ENCODE results near the gene C1GALT1. TPM values are rescaled to one million over a fixed set of nuclear protein-coding genes. Genes with fewer than 3 reads are reported as not detected.

The C1GALT1 gene
- total RNA-seq, 1 donor from 2014 or later, result 8.4 TPM

DNA sequence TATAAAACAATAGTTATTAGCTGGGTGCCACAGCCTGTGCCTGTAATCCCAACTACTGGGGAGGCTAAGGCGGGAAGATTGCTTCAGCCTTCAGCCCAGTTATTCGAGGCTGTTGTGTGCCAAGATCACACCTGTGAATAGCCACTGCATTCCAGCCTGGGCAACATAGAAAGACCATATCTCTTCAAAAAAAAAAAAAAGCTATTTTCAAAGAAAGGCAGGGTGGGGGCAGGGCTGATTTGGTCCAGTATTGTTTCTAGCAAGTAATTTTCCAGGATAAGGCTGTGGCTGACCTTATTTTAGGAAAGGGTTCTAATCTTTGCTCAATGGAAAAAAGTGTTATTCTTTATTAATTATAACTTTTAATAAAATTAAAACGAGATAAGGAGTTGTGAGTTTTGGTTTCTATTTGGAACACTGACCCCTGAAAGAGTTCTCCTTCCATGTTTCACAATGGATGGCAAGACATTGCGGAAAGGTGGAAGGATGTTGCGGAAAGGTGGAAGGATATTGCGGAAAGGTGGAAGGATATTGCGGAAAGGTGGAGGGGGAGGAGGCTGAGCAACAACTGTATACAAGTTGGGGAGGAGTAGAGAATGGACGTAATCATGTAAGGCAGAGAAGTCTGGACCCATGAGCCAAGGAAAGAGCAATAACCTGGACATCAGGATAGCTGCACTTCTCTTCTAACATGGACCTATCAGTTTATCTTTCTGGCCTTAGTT is 1.5 kb upstream of the C1GALT1 start:
- no peaks in the 10 kb centered on the region for H3K9me3 ChIP-seq (ENCODE audit: control insufficient read depth in 3 of 3, low read length in 3 of 3)
- peak overlapping the region in 1 of 3 donors; percentile 89 for H3K9ac ChIP-seq (ENCODE audit: low read depth in 1 of 3, low read length in 3 of 3)
- H3K4me3 ChIP-seq (ENCODE audit: low read length in 3 of 3), result peak overlapping the region; percentile 76 to 91 (median 86)
- no peaks in the 10 kb centered on the region for H3K27me3 ChIP-seq (ENCODE audit: control insufficient read depth in 3 of 3, insufficient read depth in 3 of 3, low read length in 3 of 3)
- no peaks in the 10 kb centered on the region for H3K36me3 ChIP-seq (ENCODE audit: control insufficient read depth in 3 of 3, insufficient read depth in 3 of 3, low read length in 3 of 3)
- peaks cover 6 to 17% (median 14%) of the 10 kb centered on the region in 3 donors for H3K4me1 ChIP-seq (ENCODE audit: control insufficient read depth in 3 of 3, insufficient read depth in 3 of 3, low read length in 3 of 3)
- peak overlapping the region; percentile 91 for H3K27ac ChIP-seq (ENCODE audit: low read depth, low read length)

DNA sequence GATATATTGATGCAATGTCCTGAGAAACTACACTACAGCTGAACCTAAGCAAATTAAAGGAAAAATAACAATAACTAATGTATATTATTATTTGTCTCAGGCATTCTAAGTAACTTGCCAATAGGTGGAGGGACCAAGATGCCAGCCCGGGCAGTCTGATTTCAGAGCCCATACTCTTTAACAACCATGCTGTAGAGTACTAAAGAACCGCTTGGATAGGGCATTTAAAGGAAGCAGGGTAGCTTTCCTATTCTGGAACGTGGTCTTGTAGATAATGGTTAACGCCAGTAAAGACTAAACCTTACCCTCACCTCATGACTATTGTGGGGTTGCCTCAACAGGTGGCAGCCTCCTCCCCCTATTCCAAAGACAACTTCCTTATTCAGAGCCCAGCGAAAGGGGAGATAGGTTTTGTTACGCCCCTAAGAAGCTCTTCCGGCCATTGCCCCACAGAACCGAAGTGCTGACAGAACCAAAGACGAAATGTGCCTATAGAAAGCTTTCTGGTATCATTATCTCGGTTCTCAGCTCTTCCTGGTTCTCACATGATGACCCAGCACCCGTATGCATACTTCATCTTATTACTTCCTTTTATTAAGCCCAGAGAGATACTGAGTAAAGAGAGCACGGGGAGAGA is 707 bp upstream of the C1GALT1 start:
- H3K9me3 ChIP-seq (ENCODE audit: control insufficient read depth in 3 of 3, low read length in 3 of 3), result no peaks in the 10 kb centered on the region
- H3K27ac ChIP-seq (ENCODE audit: low read depth, low read length), result peak overlapping the region; percentile 91

DNA sequence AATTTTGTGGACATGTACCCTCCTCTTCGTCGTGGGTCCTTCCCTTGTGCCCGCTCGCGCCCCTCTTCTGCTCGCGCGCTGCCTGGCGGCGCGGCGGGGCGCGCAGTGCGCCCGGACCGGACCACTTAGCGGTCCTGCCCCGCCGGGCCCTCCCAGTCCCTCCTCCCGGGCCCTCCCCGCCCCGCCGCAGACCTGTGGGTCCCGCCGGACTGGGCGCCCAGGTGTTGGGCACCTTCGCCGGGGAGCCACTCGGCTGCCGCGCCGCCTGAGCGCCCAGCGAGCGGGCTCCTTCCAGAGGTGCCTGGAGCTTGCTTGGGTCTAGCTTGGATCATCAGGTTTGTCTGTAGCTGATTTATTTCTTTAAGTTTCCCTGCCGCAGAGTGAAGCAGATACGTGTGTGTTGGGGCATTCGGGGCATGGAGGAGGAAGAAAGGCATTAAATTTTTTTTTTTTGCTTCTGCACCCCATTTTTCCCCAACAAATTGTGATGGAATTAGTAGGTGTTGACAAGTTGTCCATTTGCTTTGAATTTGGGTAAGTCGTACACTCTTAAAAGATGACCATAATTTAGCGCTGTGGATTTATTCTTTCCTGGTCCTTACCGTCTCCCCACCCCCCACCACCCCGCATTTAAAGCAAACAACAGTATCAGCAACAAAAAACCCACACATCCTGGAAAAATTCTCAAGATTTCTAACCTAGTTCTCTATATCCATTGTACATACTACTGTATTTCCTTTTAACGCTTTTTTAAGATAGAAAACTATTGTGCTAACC is 905 bp downstream of the C1GALT1 start:
- Histone ChIP-seq H3K27me3 (ENCODE audit: control insufficient read depth in 3 of 3, insufficient read depth in 3 of 3, low read length in 3 of 3) (no peaks in the 10 kb centered on the region), H3K36me3 (ENCODE audit: control insufficient read depth in 3 of 3, insufficient read depth in 3 of 3, low read length in 3 of 3) (no peaks in the 10 kb centered on the region), H3K4me3 (ENCODE audit: low read length in 3 of 3) (peak overlapping the region; percentile 76 to 87 (median 84)), H3K4me1 (ENCODE audit: control insufficient read depth in 3 of 3, insufficient read depth in 3 of 3, low read length in 3 of 3) (peaks cover 6 to 17% (median 14%) of the 10 kb centered on the region in 3 donors), H3K27ac (ENCODE audit: low read depth, low read length) (peak overlapping the region; percentile 91), H3K9me3 (ENCODE audit: control insufficient read depth in 3 of 3, low read length in 3 of 3) (no peaks in the 10 kb centered on the region), H3K9ac (ENCODE audit: low read depth in 1 of 3, low read length in 3 of 3) (peak overlapping the region; percentile 88 to 92 (median 89))

More for the DNA sequence above, 707 bp upstream of the C1GALT1 start:
- Histone ChIP-seq H3K4me1 (ENCODE audit: control insufficient read depth in 3 of 3, insufficient read depth in 3 of 3, low read length in 3 of 3) (peaks cover 6 to 17% (median 14%) of the 10 kb centered on the region in 3 donors), H3K9ac (ENCODE audit: low read depth in 1 of 3, low read length in 3 of 3) (peak overlapping the region; percentile 77 to 89 (median 79)), H3K4me3 (ENCODE audit: low read length in 3 of 3) (peak overlapping the region; percentile 76 to 91 (median 86)), H3K27me3 (ENCODE audit: control insufficient read depth in 3 of 3, insufficient read depth in 3 of 3, low read length in 3 of 3) (no peaks in the 10 kb centered on the region), H3K36me3 (ENCODE audit: control insufficient read depth in 3 of 3, insufficient read depth in 3 of 3, low read length in 3 of 3) (no peaks in the 10 kb centered on the region)

DNA sequence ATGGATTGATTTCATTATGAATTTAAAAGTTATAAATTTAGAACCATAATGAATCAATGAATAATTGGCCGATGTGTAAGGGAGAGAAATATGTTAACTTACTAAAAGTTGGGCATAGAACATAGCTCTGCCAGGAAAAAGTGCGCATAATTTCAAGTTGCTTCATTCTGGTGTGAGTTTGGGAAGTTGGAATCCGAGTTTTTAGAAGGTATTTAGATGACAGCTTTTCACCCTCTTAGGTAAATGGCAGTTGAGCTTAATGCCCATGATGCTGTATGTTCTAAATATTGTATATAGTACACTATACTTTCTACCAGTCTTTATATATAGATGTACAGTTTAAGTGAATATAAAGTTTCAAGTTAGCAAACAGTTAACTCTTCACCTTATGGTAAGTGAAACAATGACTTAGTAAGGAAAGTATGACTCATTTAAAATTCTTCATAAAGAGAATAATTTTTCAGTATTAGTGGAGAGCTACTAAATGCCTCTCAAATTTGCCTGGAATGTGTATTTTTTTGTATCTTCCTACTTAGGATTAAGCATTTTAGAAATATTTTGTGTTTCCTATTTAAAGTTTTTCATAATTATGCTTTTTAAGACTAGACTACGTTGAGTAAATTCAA is 1.6 kb downstream of the C1GALT1 start:
- Histone ChIP-seq H3K27me3 (ENCODE audit: control insufficient read depth in 3 of 3, insufficient read depth in 3 of 3, low read length in 3 of 3) (no peaks in the 10 kb centered on the region), H3K36me3 (ENCODE audit: control insufficient read depth in 3 of 3, insufficient read depth in 3 of 3, low read length in 3 of 3) (no peaks in the 10 kb centered on the region), H3K9ac (ENCODE audit: low read depth in 1 of 3, low read length in 3 of 3) (peak overlapping the region in 2 of 3 donors; percentile 88 to 89), H3K4me3 (ENCODE audit: low read length in 3 of 3) (peak overlapping the region in 1 of 3 donors; percentile 87), H3K9me3 (ENCODE audit: control insufficient read depth in 3 of 3, low read length in 3 of 3) (no peaks in the 10 kb centered on the region), H3K4me1 (ENCODE audit: control insufficient read depth in 3 of 3, insufficient read depth in 3 of 3, low read length in 3 of 3) (peaks cover 6 to 17% (median 14%) of the 10 kb centered on the region in 3 donors), H3K27ac (ENCODE audit: low read depth, low read length) (no peak overlapping the region)

DNA sequence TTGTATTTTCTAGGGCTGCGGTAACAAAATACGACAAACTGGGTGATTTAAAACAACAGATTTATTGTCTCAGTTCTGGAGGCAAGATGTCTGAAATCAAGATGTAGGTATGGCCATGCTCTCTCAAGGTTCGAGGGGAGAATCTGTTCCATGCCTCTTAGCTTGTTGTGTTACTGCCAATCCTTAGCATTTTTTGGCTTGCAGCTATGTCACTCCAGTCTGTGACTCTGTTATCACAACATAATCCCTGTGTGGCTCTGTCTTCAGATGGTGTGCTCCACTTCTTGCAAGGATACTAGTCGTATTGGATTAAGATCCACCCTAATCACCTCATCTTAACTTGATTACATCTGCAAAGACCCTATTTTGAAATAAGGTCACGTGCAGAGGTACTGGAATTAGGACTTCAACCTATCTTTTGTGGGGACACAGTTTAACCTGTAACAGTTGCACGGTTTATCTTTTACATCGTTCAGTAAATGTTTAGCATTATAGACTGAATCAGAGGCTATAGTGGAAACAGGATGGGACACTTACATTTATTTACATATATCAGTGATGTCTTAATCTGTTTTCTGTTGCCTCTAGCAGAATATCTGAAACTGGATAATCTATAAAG is 3.1 kb downstream of the C1GALT1 start:
- H3K9me3 ChIP-seq (ENCODE audit: control insufficient read depth in 3 of 3, low read length in 3 of 3), result no peaks in the 10 kb centered on the region
- no peaks in the 10 kb centered on the region for H3K27me3 ChIP-seq (ENCODE audit: control insufficient read depth in 3 of 3, insufficient read depth in 3 of 3, low read length in 3 of 3)
- H3K9ac ChIP-seq (ENCODE audit: low read depth in 1 of 3, low read length in 3 of 3), result no peak overlapping the region
- H3K27ac ChIP-seq (ENCODE audit: low read depth, low read length), result no peak overlapping the region
- H3K36me3 ChIP-seq (ENCODE audit: control insufficient read depth in 3 of 3, insufficient read depth in 3 of 3, low read length in 3 of 3), result no peaks in the 10 kb centered on the region
- peaks cover 6 to 21% (median 14%) of the 10 kb centered on the region in 3 donors for H3K4me1 ChIP-seq (ENCODE audit: control insufficient read depth in 3 of 3, insufficient read depth in 3 of 3, low read length in 3 of 3)
- no peak overlapping the region for H3K4me3 ChIP-seq (ENCODE audit: low read length in 3 of 3)

DNA sequence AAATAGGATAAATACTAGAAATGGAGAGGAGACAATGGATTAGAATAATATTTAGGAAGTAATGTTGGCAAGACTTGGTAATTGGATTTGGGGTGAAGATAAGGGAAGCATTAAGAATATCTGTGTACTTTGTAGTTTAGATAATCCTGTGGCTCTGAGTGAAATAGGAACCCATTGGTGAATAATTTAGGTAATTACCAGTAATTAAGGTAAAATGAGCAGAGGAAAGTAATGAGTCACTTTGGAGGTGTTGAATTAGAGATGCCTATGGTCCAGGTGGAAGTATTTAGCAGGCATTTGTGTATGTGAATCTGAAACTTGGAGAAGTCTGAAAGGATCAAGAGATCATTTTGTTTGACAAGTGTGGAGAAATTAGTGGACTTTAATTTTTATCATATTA is 5.7 kb downstream of the C1GALT1 start:
- Histone ChIP-seq H3K27me3 (ENCODE audit: control insufficient read depth in 3 of 3, insufficient read depth in 3 of 3, low read length in 3 of 3) (no peaks in the 10 kb centered on the region), H3K9me3 (ENCODE audit: control insufficient read depth in 3 of 3, low read length in 3 of 3) (no peaks in the 10 kb centered on the region), H3K4me3 (ENCODE audit: low read length in 3 of 3) (no peak overlapping the region), H3K9ac (ENCODE audit: low read depth in 1 of 3, low read length in 3 of 3) (no peak overlapping the region), H3K27ac (ENCODE audit: low read depth, low read length) (no peak overlapping the region), H3K4me1 (ENCODE audit: control insufficient read depth in 3 of 3, insufficient read depth in 3 of 3, low read length in 3 of 3) (peaks cover 6 to 14% (median 6%) of the 10 kb centered on the region in 3 donors), H3K36me3 (ENCODE audit: control insufficient read depth in 3 of 3, insufficient read depth in 3 of 3, low read length in 3 of 3) (no peaks in the 10 kb centered on the region)

DNA sequence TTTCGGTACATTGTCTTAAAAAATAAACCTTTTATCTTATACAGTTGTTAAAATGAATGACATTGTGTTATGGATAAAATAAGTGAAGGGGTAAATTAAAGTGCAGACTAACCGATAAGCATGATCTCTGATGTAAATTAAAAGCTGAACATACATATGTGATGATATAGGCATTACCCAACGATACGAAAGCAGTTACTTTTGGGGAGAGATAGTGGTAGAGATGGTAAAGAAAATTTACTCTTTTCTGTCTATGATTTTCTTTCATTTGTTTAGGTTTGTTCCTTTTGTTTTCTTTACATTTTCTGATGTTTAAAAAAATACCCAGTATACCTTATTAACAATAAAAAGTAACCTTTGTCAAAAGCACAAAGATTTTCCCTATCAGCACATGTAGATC is 6.4 kb downstream of the C1GALT1 start:
- Histone ChIP-seq H3K27me3 (ENCODE audit: control insufficient read depth in 3 of 3, insufficient read depth in 3 of 3, low read length in 3 of 3) (no peaks in the 10 kb centered on the region), H3K36me3 (ENCODE audit: control insufficient read depth in 3 of 3, insufficient read depth in 3 of 3, low read length in 3 of 3) (no peaks in the 10 kb centered on the region), H3K27ac (ENCODE audit: low read depth, low read length) (no peak overlapping the region), H3K4me3 (ENCODE audit: low read length in 3 of 3) (no peak overlapping the region), H3K9me3 (ENCODE audit: control insufficient read depth in 3 of 3, low read length in 3 of 3) (no peaks in the 10 kb centered on the region), H3K9ac (ENCODE audit: low read depth in 1 of 3, low read length in 3 of 3) (no peak overlapping the region), H3K4me1 (ENCODE audit: control insufficient read depth in 3 of 3, insufficient read depth in 3 of 3, low read length in 3 of 3) (peaks cover 6 to 8% (median 6%) of the 10 kb centered on the region in 3 donors)

DNA sequence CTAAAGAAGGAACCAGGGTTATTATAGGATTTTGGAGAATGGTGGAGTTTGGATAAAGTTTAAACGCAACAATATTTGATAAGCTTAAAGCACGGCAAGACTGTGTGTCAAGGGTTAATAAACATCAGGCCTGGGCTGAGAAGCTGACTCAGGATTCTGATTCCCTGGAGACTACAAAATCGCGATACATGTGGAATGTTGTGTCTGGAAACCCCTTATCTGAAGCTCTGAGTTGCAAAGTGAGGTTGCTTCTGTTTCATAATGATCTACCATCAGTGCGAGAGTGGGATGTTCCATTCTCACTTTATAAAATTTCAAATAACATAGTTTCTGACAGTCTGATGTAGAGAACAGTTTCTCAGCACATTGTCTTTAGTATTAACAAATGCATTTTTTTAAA is 7.8 kb downstream of the C1GALT1 start:
- peaks cover 0 to 4% (median 4%) of the 10 kb centered on the region in 3 donors for H3K4me1 ChIP-seq (ENCODE audit: control insufficient read depth in 3 of 3, insufficient read depth in 3 of 3, low read length in 3 of 3)
- H3K4me3 ChIP-seq (ENCODE audit: low read length in 3 of 3), result no peak overlapping the region
- H3K36me3 ChIP-seq (ENCODE audit: control insufficient read depth in 3 of 3, insufficient read depth in 3 of 3, low read length in 3 of 3), result no peaks in the 10 kb centered on the region
- H3K9me3 ChIP-seq (ENCODE audit: control insufficient read depth in 3 of 3, low read length in 3 of 3), result no peaks in the 10 kb centered on the region
- H3K27me3 ChIP-seq (ENCODE audit: control insufficient read depth in 3 of 3, insufficient read depth in 3 of 3, low read length in 3 of 3), result no peaks in the 10 kb centered on the region
- no peak overlapping the region for H3K9ac ChIP-seq (ENCODE audit: low read depth in 1 of 3, low read length in 3 of 3)
- no peak overlapping the region for H3K27ac ChIP-seq (ENCODE audit: low read depth, low read length)

DNA sequence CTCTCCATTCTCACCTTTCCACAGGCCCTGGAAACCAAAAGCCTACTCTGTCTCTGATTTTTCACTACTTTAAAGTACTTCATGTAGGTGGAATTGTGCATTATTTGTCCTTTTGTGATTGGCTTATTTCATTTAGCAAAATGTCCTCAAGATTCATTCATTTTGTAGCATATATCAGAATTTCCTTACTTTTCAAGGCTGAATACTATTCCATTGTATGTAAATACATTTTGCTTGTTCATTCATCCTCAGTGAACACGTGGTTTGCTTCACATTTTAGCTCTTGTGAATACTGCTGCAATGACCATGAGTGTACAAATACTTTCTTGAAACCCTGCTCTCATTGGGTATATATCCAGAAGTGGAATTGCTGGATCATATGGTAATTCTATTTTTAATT is 8.8 kb downstream of the C1GALT1 start:
- H3K36me3 ChIP-seq (ENCODE audit: control insufficient read depth in 3 of 3, insufficient read depth in 3 of 3, low read length in 3 of 3), result no peaks in the 10 kb centered on the region
- H3K27ac ChIP-seq (ENCODE audit: low read depth, low read length), result no peak overlapping the region
- H3K9ac ChIP-seq (ENCODE audit: low read depth in 1 of 3, low read length in 3 of 3), result no peak overlapping the region
- no peaks in the 10 kb centered on the region for H3K27me3 ChIP-seq (ENCODE audit: control insufficient read depth in 3 of 3, insufficient read depth in 3 of 3, low read length in 3 of 3)
- no peaks in the 10 kb centered on the region for H3K9me3 ChIP-seq (ENCODE audit: control insufficient read depth in 3 of 3, low read length in 3 of 3)
- H3K4me3 ChIP-seq (ENCODE audit: low read length in 3 of 3), result no peak overlapping the region
- peaks cover 0 to 4% (median 0%) of the 10 kb centered on the region in 3 donors for H3K4me1 ChIP-seq (ENCODE audit: control insufficient read depth in 3 of 3, insufficient read depth in 3 of 3, low read length in 3 of 3)

Data from skeletal muscle tissue (tissue), 4 donors.